Mucosa of descending colon (tissue), 3 donors: ENCODE measurements around the gene SNRPF. TPM values are rescaled to one million over a fixed set of nuclear protein-coding genes. Genes with fewer than 3 reads are reported as not detected.

Experiments used
- total RNA-seq, 3 donors: library from RNA; stranded (reverse); fragmentation: NEBNext Ultra II Directional in 2 of 3; extraction: Animal tissue kit (Norgen Biotek cat#: 25700) in 2 of 3; gene quantifications; one replicate each; pipeline versions ENCODE4 v1.2.1 to v1.2.4, GENCODE V29; 2021 to 2023
- donor health status: DM: no; HTN: no; CAD: no; lungs with moderate emphysema.
- donor health status: DM: no; HTN: no; CAD: no.
- donor health status: DM: no; HTN: yes; CAD: no.

Gene SNRPF
- total RNA-seq, 3 donors from 2014 or later = 12.2 to 21.5 (median 13.7) TPM

Other genes with a start within 250 kb of the SNRPF start
- gene NTN4, start 68.2 kb upstream of the SNRPF start, total RNA-seq = 10 to 100 TPM; 15.9 to 34.7 (median 19.8) TPM
- gene CCDC38, start 83.7 kb downstream of the SNRPF start, total RNA-seq = not detected
- under 1 TPM in 2 of 3 donors, not detected in 1; 0.35 to 0.41 TPM for gene AMDHD1, start 84.4 kb downstream of the SNRPF start, total RNA-seq
- gene HAL, start 137.4 kb downstream of the SNRPF start, total RNA-seq = 1 to 10 TPM; 1.0 to 1.8 (median 1.5) TPM
- 10 to 100 TPM; 52.8 to 68.2 (median 56.9) TPM for gene LTA4H, start 176.6 kb downstream of the SNRPF start, total RNA-seq